ENCODE data around the gene CAMTA1.
"Not testable (repeated sequence)": the region's sequence is repeated elsewhere in the genome, so short reads cannot be mapped to it uniquely, and the experiment has no call there.

CAMTA1 gene

GRCh38 chr1:7781923-7782495, 996.8 kb downstream of the CAMTA1 start:
- DNase-seq (ENCODE audit: low spot score), result no peak

- no peak for DNase-seq (ENCODE audit: low spot score)
These were observed 998.0 kb downstream of the CAMTA1 start for GRCh38 chr1:7783178-7783711.

GRCh38 chr1:7783826-7784491, 998.7 kb downstream of the CAMTA1 start, which contains the start of gene PER3:
TSS of gene PER3 (plus strand) at chr1:7784291. CDS start at chr1:7784878, 587 bp downstream.
- DNase-seq (ENCODE audit: low spot score), result peak; percentile 98

DNA sequence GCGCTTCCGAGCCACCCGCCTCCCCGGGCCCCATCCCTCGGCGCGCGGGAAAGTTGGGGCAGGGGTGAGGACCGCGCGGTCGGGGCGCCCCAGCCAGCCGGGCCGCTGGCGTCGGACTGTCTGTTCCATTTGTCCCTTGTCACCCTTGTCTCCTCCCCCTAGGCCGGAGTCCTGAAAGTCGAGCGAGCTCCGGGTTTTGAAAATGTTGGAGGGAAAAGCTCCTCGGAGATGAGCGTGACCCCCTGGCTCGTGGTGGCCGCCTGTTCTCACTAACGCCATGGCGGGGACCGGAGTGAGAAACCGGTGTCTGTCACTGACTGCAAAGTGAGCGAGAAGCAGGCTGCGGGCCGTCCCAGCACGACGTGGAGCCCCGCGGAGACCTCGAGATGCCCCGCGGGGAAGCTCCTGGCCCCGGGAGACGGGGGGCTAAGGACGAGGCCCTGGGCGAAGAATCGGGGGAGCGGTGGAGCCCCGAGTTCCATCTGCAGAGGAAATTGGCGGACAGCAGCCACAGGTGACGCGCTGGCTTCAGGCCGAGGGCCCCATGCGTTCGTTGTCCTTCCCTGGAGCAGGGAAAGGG, 999.3 kb downstream of the CAMTA1 start:
- peak; percentile 45 for DNase-seq (ENCODE audit: low spot score)

GRCh38 chr1:7785108-7785507, 999.9 kb downstream of the CAMTA1 start:
- DNase-seq (ENCODE audit: low spot score), result no peak

GRCh38 chr1:7786795-7787194, 1001.5 kb downstream of the CAMTA1 start:
- DNase-seq (ENCODE audit: low spot score), result no peak

DNA sequence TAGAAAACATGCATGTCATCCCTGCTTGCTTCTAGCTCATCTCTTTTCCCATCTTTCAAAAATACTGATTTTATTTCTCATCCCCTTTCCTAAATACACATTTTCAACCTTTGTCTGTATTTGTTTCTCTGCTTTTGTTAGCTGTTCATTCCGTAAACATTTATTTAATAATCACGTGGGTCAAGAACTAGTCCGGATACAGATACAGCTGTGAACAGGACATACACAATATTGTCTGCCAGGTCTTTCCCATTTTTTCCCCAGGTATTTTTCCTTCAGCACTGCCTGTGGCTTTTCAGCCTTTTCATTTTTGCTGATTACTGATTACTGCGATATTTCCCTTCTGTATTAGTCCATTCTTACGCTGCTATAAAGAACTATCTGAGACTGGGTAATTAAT, 1004.6 kb downstream of the CAMTA1 start:
- DNase-seq (ENCODE audit: low spot score), result no peak

GRCh38 chr1:7791027-7791426, 1005.8 kb downstream of the CAMTA1 start:
- DNase-seq (ENCODE audit: low spot score), result not testable (repeated sequence)

- no peak for DNase-seq (ENCODE audit: low spot score)
These were observed 1010.2 kb downstream of the CAMTA1 start for GRCh38 chr1:7795406-7795805.

DNA sequence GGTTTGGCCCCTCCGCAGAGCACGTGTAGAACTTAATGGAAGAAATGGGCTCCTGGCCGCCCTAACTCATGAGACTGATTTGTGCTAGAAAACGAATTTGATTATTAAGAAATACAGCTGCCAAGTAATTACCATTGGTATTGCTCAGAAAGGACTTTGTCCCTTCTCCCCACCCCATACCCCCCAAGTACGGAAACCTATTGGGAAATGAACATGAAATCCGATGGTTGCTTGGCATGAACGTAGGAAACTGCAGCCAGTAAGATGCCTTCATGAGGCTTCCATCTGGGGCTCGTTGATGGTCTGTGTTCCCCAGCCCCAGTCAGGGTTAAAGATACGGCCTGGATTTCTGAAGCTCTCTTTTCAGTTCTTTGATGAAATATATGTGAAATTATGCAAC, 1020.2 kb downstream of the CAMTA1 start:
- no peak for DNase-seq (ENCODE audit: low spot score)

DNA sequence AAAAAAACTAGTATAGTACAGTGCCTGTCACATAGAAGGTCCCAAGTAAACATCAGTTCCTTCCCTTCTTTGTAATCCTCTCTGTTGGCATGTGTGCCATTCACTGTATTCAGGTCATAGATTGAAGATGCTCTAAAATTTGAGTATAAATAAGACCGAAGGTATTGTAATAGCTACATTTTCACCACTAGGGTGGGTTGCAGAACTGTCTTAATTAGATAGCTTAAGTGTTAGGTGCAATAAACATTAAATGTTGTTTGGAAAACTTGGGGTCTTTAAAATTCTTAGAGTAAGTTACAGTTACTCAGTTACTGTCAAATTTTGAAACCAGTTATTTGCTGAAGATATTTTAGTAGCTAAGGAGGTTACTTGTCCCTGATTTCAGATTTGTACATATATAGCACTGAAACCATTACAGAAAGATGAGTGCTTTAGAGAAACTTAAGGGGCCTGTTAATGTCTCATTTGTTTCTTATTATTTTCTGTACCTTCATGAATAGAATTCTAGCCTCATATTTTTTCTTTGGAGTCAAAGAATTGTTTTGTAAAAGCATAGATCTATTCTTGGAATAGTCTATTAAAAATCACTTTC, 1023.1 kb downstream of the CAMTA1 start:
- no peak for DNase-seq (ENCODE audit: low spot score)

GRCh38 chr1:7809742-7810141, 1024.5 kb downstream of the CAMTA1 start:
- DNase-seq (ENCODE audit: low spot score), result no peak

GRCh38 chr1:7810395-7810794, 1025.1 kb downstream of the CAMTA1 start:
- no peak for DNase-seq (ENCODE audit: low spot score)

DNA sequence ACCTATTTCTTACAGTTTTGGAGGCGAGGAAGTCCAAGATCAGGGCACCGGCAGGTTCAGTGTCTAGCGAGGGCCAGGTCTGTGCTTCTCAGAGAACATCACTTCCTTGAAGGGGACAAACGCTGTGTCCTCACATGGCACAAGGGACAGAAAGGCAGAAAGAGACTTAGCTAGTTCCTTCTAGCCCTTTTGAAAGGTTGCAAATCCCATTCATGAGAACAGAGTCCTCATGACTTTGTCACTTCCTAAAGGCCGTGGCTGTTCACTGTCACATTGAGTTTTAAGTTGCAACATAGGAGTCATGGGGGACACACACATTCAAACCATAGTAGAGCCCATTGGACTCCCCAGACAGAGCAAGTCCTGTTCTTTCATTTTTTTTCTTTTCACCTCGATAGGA, 1026.2 kb downstream of the CAMTA1 start:
- DNase-seq (ENCODE audit: low spot score), result no peak

DNA sequence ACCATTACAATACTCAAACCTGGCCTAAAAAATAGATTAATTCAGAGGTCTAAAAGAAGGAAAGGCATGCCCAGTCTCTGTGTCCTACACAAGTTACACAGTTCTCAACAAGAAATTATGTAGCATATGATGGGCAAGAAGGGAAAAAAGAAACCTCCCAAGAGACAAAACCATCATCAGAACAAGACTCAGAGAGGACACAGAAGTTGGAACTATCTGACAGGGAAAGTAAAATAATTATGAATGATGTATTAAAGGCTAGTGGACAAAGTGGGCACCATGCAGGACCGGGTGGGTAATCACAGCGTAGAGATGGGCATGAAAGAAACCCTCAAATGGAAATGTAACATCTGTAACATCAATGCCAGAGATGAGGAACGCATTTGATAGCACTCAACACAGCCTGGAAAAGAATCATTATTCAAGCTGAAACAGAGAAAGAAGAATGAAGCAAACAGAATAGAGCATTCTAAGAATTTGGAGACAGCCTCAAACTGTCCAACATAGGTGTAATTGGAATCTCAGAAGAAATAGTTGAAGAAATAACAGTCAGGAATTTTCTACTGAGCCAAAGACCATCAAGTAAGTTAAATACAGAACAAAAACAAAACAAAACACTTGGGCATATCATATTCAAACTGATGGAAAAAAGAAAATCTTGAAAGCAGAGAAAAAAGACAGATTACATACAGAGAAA, 1028.6 kb downstream of the CAMTA1 start:
- DNase-seq (ENCODE audit: low spot score), result no peak

Measured in putamen (tissue), 1 donor.